Measurements from ENCODE around the gene FBXW4. TPM values are rescaled to one million over a fixed set of nuclear protein-coding genes. Genes with fewer than 3 reads are reported as not detected.
"Not testable (repeated sequence)": the region's sequence is repeated elsewhere in the genome, so short reads cannot be mapped to it uniquely, and the experiment has no call there.

FBXW4 gene
- polyA plus RNA-seq, 4 donors, result 27.1 to 49.1 (median 35.4) TPM

DNA sequence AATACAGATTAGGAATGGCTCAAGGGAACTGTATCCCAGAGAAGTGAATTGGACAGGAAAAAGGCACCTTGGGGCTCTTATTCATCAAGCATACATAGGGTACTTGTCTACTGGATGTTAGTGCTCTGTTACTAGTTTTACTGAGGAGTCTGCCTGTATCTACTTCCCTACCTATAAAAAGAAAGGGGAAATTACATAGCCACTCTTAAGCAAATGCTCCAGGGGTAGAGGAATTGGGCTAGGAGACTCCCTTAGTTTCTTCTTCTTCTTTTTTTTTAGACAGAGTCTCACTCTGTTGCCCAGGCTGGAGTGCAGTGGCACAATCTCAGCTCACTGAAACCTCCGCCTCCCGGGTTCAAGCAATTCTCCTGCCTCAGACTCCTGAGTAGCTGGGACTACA, 101.6 kb downstream of the FBXW4 start:
- H3K9me3 ChIP-seq (ENCODE audit: control insufficient read depth in 2 of 2, insufficient read depth in 1 of 2, low read depth in 1 of 2, low read length in 1 of 2); FAIRE-seq; H3K27me3 ChIP-seq (ENCODE audit: control insufficient read depth in 3 of 3, insufficient read depth in 3 of 3, low read length in 3 of 3); H3K36me3 ChIP-seq (ENCODE audit: control insufficient read depth in 3 of 3, insufficient read depth in 2 of 3, low read depth in 1 of 3, low read length in 3 of 3); H3K4me1 ChIP-seq (ENCODE audit: control insufficient read depth in 3 of 3, insufficient read depth in 2 of 3, low read depth in 1 of 3, low read length in 2 of 3); DNase-seq; H3K4me3 ChIP-seq (ENCODE audit: low read depth in 1 of 3, low read length in 3 of 3); H3K27ac ChIP-seq (ENCODE audit: low read depth in 1 of 3, low read length in 2 of 3): not testable (repeated sequence)
- 60 to 97% (median 73%) methylated on average over 2 of the region's 2 CpGs for WGBS, 3 donors

DNA sequence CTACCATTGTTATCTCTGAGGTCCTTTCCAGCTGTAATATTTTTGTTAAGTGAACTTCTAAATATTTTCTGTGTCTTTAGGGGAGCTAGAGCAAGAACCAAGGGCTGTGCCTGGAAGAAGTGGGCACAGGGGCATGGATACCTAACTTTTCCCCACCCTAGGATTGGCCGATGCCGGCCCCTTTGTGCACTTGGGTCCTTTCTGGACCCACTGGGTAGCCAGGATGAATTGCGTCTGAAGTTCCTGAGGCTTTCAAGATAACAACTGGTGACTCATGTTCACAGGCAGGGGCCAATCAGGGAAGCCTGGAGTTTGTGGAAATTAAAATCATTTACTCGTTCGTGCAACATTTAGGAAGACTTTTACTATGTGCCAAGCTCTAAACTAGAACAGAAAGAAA, 106.1 kb downstream of the FBXW4 start:
- Histone ChIP-seq H3K4me3 (ENCODE audit: low read depth in 1 of 3, low read length in 3 of 3) (peak overlapping the region in 2 of 3 donors; percentile 76 to 98), H3K36me3 (ENCODE audit: control insufficient read depth in 3 of 3, insufficient read depth in 2 of 3, low read depth in 1 of 3, low read length in 3 of 3) (peaks cover 0 to 16% (median 2%) of the 10 kb centered on the region in 3 donors), H3K27me3 (ENCODE audit: control insufficient read depth in 3 of 3, insufficient read depth in 3 of 3, low read length in 3 of 3) (no peaks in the 10 kb centered on the region), H3K9me3 (ENCODE audit: control insufficient read depth in 2 of 2, insufficient read depth in 1 of 2, low read depth in 1 of 2, low read length in 1 of 2) (no peaks in the 10 kb centered on the region), H3K4me1 (ENCODE audit: control insufficient read depth in 3 of 3, insufficient read depth in 2 of 3, low read depth in 1 of 3, low read length in 2 of 3) (peaks cover 7 to 13% (median 9%) of the 10 kb centered on the region in 3 donors), H3K27ac (ENCODE audit: low read depth in 1 of 3, low read length in 2 of 3) (no peak overlapping the region)
- 25 to 60% (median 46%) methylated on average over 5 of the region's 5 CpGs for WGBS, 3 donors
- DNase-seq (peak; percentile 44 to 53), FAIRE-seq (no peak)

DNA sequence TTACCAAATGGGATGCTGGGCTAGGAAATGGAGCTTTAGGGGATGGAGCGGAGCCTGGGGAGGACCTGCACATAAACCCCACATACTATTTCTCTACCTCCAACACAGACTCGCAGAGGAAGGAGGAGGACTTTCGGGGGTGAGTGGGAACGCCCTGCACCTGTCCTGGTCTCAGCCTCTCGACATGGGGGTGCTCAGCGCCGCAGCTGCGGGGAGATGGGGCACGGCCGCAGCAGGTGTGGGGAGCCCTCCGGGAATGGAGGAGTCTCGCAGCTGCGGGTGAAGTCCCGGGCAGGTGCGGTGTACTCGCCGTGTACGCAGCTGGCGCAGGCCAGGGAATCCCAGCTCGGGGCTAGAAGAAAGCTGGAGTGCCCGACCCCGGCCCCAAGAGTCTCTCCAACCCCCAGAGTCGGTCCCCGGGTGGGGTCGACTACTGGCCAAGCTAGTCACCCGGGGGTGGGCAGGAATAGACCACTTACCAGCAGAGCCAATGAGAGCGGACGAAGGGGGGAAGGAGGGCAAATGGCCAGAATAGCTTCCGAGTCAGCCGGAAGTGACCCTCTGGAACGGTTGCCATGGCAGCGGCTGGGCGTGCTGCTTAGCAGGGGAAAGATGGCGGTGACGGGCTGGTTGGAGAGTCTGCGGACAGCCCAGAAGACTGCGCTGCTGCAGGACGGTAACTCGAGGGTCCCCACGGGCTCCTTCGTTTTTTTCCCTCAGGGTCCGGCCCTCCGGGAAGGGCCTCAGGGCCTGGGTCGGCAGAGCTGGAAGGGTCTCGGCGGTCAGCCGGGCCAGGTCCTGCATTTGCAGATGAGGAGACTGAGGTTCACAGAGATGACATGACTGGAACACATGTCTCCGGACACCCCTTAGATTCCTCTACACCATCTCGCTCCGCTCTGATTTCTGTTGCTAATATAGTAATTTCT, 107.0 kb downstream of the FBXW4 start, which contains the start of the genes DPCD and POLL:
DPCD (plus strand) TSS at position 597 of the 929 bp plus-strand sequence; CDS start at position 613, 16 bp downstream.
POLL (minus strand) TSS at position 533 of the 929 bp plus-strand sequence. CDS start 897 bp downstream, outside the sequence.
- H3K27ac ChIP-seq (ENCODE audit: low read depth in 1 of 3, low read length in 2 of 3), result peak within 1 kb of the TSS in 2 of 3 donors; percentile 46 to 71
- H3K36me3 ChIP-seq (ENCODE audit: control insufficient read depth in 3 of 3, insufficient read depth in 2 of 3, low read depth in 1 of 3, low read length in 3 of 3), result peaks cover 0 to 23% (median 6%) of the 10 kb centered on the region in 3 donors
- peak within 1 kb of the TSS; percentile 76 to 98 (median 89) for H3K4me3 ChIP-seq (ENCODE audit: low read depth in 1 of 3, low read length in 3 of 3)
- peaks cover 7 to 13% (median 9%) of the 10 kb centered on the region in 3 donors for H3K4me1 ChIP-seq (ENCODE audit: control insufficient read depth in 3 of 3, insufficient read depth in 2 of 3, low read depth in 1 of 3, low read length in 2 of 3)
- 0 to 2% (median 1%) methylated on average over 44 to 50 of the region's 50 CpGs for WGBS, 3 donors
- FAIRE-seq (no peak), DNase-seq (peak; percentile 96 to 98)
- no peaks in the 10 kb centered on the region for H3K27me3 ChIP-seq (ENCODE audit: control insufficient read depth in 3 of 3, insufficient read depth in 3 of 3, low read length in 3 of 3)
- H3K9me3 ChIP-seq (ENCODE audit: control insufficient read depth in 2 of 2, insufficient read depth in 1 of 2, low read depth in 1 of 2, low read length in 1 of 2), result no peaks in the 10 kb centered on the region

DNA sequence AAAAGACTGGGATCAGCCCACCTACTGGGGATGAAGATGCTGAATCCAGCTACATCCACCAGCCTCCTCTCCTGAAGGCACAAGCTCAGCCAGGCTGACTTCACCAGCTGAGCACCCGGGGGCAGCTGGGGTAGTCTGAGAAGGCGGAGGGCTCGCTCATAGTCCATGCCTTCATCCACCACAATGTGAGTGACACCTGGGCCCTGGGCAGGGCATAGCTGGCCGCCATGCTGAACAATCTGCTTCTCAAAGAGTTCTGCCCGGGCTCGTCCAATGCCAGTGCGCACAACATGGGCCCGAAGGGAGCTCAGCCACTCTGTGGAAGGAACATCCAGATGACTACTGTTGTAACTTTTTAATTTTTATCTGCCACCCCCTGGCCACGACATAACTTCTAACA, 109.1 kb downstream of the FBXW4 start:
- H3K4me3 ChIP-seq (ENCODE audit: low read depth in 1 of 3, low read length in 3 of 3), result no peak overlapping the region
- H3K9me3 ChIP-seq (ENCODE audit: control insufficient read depth in 2 of 2, insufficient read depth in 1 of 2, low read depth in 1 of 2, low read length in 1 of 2), result no peaks in the 10 kb centered on the region
- peaks cover 7 to 13% (median 9%) of the 10 kb centered on the region in 3 donors for H3K4me1 ChIP-seq (ENCODE audit: control insufficient read depth in 3 of 3, insufficient read depth in 2 of 3, low read depth in 1 of 3, low read length in 2 of 3)
- H3K36me3 ChIP-seq (ENCODE audit: control insufficient read depth in 3 of 3, insufficient read depth in 2 of 3, low read depth in 1 of 3, low read length in 3 of 3), result peaks cover 0 to 40% (median 8%) of the 10 kb centered on the region in 3 donors
- no peak overlapping the region for H3K27ac ChIP-seq (ENCODE audit: low read depth in 1 of 3, low read length in 2 of 3)
- FAIRE-seq, result no peak
- no peak for DNase-seq
- 96 to 99% (median 98%) methylated on average over 9 of the region's 9 CpGs for WGBS, 3 donors
- H3K27me3 ChIP-seq (ENCODE audit: control insufficient read depth in 3 of 3, insufficient read depth in 3 of 3, low read length in 3 of 3), result no peaks in the 10 kb centered on the region

DNA sequence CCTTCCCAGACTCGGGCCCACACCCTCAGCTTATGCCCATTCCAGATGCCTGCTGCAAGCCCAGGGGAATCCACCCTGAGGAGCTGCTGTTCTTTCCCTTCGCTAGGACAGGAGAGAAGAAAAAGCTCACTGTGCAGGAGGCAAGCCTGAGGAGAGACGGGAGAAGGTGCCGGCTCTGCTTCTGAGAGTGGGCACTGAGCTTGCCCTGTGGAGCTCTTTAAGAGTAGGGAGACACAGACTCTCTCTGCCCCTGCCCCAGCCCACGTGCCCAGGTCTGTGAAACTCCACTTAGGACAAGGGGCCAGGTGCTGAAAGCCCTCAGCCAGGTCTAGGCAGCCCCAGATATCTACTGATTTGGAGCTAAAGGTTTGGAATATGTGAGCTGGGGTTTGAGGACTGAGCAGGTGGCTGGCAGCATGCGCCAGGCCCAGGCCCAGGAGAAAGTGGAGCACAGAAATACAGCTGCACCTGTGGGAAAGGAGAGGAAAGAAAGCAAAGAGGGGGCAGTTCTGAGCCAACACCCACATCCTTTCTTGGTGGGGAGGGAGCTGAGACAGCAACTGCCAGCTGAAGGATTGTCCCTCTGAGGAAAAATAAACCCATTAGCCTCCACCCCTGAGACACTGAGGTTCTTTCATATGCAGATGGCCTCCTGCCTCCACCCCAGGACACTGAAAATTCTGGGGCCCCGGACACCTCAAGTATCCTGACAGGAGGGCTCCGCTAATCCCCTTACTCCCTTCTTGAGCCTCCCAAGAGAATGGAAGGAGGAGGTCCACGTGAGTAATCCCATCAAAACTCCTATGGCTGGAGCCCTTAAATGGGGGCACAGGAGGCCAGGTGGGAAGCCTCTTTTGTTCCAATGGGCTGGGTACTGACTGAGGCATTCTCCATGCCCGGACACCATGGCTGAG, 114.2 kb downstream of the FBXW4 start:
- Histone ChIP-seq H3K27me3 (ENCODE audit: control insufficient read depth in 3 of 3, insufficient read depth in 3 of 3, low read length in 3 of 3) (no peaks in the 10 kb centered on the region), H3K4me1 (ENCODE audit: control insufficient read depth in 3 of 3, insufficient read depth in 2 of 3, low read depth in 1 of 3, low read length in 2 of 3) (no peaks in the 10 kb centered on the region), H3K4me3 (ENCODE audit: low read depth in 1 of 3, low read length in 3 of 3) (no peak overlapping the region), H3K36me3 (ENCODE audit: control insufficient read depth in 3 of 3, insufficient read depth in 2 of 3, low read depth in 1 of 3, low read length in 3 of 3) (peaks cover 8 to 82% (median 11%) of the 10 kb centered on the region in 3 donors), H3K27ac (ENCODE audit: low read depth in 1 of 3, low read length in 2 of 3) (no peak overlapping the region), H3K9me3 (ENCODE audit: control insufficient read depth in 2 of 2, insufficient read depth in 1 of 2, low read depth in 1 of 2, low read length in 1 of 2) (no peaks in the 10 kb centered on the region)
- 87 to 95% (median 92%) methylated on average over 10 of the region's 10 CpGs for WGBS, 3 donors
- DNase-seq (no peak), FAIRE-seq (no peak)

DNA sequence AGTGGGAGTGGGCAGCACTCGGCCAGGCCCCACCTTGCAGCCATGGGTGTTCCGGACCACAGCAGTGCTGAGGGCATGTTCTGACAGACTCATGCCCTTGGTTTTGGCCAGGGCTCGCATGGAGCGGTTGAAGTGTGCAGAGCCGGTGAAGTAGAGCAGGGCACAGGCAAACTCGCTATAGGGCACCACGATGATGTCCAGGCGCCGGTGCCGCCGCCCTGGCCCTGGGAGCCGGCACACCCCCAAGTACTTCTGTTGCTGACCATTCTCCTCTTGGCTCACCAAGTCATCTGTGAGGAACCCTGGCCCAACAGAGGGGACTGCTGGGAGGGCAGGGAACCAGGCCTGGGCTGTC, 115.5 kb downstream of the FBXW4 start:
- no peaks in the 10 kb centered on the region for H3K4me1 ChIP-seq (ENCODE audit: control insufficient read depth in 3 of 3, insufficient read depth in 2 of 3, low read depth in 1 of 3, low read length in 2 of 3)
- H3K36me3 ChIP-seq (ENCODE audit: control insufficient read depth in 3 of 3, insufficient read depth in 2 of 3, low read depth in 1 of 3, low read length in 3 of 3), result peaks cover 7 to 80% (median 11%) of the 10 kb centered on the region in 3 donors
- no peaks in the 10 kb centered on the region for H3K27me3 ChIP-seq (ENCODE audit: control insufficient read depth in 3 of 3, insufficient read depth in 3 of 3, low read length in 3 of 3)
- DNase-seq (no peak), FAIRE-seq (no peak)
- no peak overlapping the region for H3K4me3 ChIP-seq (ENCODE audit: low read depth in 1 of 3, low read length in 3 of 3)
- WGBS, 3 donors, result 96 to 98% (median 97%) methylated on average over 12 of the region's 12 CpGs
- H3K9me3 ChIP-seq (ENCODE audit: control insufficient read depth in 2 of 2, insufficient read depth in 1 of 2, low read depth in 1 of 2, low read length in 1 of 2), result no peaks in the 10 kb centered on the region
- no peak overlapping the region for H3K27ac ChIP-seq (ENCODE audit: low read depth in 1 of 3, low read length in 2 of 3)

DNA sequence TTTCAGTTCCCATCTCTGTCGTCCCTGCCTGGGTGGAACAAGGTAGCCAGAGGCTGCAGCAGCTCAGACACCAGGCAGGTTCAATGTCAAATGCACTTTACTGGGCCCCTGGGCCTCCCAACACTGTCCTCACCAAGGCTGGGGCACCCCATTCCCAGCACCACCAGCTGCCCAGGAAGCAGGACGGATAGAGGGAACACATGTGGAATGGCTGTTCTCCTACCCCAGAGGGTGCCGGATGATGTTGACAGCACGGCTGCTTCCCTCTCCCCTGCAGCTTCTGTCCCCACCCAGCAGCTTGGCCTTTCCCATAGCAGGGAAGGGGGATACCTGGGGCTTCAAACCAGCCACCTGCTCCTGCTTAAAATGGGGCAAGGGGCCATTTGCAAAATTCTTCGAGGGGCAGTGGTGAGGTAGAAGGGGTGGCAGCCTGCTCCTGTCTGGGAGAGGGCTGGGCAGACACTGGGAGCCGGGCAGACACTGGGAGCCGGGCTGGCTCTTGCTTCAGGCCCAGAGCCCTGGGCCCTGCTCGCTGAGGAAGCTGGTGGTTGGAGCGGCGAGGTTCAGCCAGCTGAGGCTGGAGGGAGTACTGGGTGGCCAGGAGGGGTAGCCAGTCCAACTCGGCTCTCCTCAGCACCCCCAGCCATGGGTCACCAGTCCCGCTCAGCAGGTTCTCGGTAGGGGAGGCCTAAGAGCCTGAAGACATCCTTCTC, 116.0 kb downstream of the FBXW4 start:
- DNase-seq, result no peak
- Histone ChIP-seq H3K4me3 (ENCODE audit: low read depth in 1 of 3, low read length in 3 of 3) (no peak overlapping the region), H3K27me3 (ENCODE audit: control insufficient read depth in 3 of 3, insufficient read depth in 3 of 3, low read length in 3 of 3) (no peaks in the 10 kb centered on the region), H3K27ac (ENCODE audit: low read depth in 1 of 3, low read length in 2 of 3) (no peak overlapping the region), H3K36me3 (ENCODE audit: control insufficient read depth in 3 of 3, insufficient read depth in 2 of 3, low read depth in 1 of 3, low read length in 3 of 3) (peaks cover 6 to 80% (median 11%) of the 10 kb centered on the region in 3 donors), H3K9me3 (ENCODE audit: control insufficient read depth in 2 of 2, insufficient read depth in 1 of 2, low read depth in 1 of 2, low read length in 1 of 2) (no peaks in the 10 kb centered on the region), H3K4me1 (ENCODE audit: control insufficient read depth in 3 of 3, insufficient read depth in 2 of 3, low read depth in 1 of 3, low read length in 2 of 3) (no peaks in the 10 kb centered on the region)
- 93 to 95% (median 93%) methylated on average over 11 to 13 of the region's 13 CpGs for WGBS, 3 donors
- no peak for FAIRE-seq
